RKO (cell line): ENCODE measurements around the gene VTA1.
A peak's percentile ranks its signal among the peaks of the same experiment; 100 is the strongest.
"Not testable (repeated sequence)": the region's sequence is repeated elsewhere in the genome, so short reads cannot be mapped to it uniquely, and the experiment has no call there.

Experiments used
- DNase-seq: peaks from one replicate; pipeline ENCODE4 v3.0.0-alpha.2; 2016; ENCODE audit warnings: low spot score

Gene VTA1

DNA sequence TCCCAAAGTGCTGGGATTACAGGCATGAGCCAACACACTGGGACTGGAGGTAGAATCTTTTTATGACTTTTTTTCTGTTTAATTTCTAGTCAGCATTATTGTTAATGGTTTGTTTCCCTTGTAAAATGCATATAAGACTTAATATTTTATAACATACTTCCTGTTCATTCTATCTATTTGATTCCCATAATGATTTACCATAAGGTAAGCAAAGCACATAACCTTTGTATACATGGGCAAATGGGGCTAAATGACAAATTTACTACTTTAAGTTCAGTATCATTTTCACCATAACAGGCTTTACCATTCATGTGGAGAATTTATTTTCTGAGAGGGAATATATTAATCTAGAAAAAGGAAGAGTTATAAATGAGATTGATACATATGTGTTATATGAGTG lies 24.3 kb downstream of the VTA1 start:
- DNase-seq, result no peak

DNA sequence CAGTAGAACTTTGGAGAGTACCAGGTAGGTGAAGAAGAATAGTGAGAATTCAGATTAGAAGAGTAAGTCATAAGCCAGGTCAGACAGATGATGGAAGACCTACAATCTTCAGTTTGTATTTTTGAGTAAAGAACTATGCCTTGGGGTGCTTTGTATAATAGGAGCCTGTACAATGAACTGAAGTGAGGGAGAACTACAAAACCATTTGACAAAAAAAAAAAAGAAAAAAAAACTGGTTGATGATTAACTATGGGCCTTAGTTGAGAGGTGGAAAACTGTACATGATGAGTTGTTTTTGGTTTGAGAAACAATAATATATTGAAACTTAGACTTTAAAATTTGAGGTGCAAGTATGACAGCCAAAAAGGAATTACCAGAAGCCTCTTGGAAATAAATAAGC lies 25.7 kb downstream of the VTA1 start:
- no peak for DNase-seq

DNA sequence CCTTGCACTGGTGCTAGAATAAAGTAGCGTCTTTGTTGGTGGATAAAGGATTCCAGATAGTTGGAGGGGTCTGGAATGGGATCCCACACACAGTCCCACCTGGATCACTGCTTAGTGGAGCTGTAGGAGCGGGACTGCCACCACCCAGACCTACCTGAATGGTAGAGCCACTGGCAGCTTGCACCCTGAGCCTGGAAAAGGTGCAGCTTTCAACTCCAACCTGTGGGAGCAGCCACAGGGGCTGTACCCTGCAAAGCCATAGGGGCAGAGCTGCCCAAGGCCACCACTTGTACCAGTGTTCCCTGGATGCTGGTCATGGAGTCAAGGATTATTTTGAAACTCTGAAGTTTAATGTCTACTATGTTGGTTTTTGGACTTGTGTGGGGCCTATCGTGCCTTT lies 26.9 kb downstream of the VTA1 start:
- DNase-seq, result no peak

DNA sequence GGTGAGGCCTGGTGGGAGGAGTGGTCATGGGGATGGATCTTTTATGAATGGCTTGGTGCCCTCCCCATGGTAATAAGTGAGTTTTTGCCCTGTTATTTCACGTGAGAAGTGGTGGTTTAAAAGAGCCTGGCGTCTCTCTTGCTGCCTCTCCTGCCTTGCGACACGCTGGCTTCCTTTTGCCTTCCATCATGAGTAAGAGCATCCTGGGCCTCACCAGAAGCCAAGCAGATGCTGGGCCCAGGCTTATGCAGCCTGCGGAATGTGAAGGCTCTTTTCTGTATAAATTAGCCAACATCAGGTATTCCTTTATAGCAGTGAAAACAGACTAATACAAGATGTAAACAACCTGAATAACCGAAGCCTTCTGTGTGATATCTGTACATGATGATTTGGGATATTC lies 27.6 kb downstream of the VTA1 start:
- no peak for DNase-seq

DNA sequence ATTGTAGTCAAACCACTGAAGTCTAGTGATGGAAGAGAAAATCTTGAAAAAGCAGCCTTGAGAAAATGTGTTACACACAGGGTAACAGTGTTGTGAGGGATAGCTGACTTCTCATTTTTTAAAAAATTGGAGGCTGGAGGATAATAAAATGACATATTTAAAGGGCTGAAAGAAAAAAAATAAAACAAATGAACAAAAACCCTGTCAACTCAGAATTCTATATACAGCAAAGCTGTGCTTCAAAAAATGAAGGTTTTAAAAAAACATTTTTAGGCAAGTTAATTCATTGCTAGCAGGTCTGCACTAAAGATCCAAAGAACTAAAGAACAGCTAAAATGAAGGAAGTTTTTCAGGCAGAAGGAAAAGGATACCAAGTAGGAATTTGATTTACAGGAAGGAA lies 31.1 kb downstream of the VTA1 start:
- no peak for DNase-seq

DNA sequence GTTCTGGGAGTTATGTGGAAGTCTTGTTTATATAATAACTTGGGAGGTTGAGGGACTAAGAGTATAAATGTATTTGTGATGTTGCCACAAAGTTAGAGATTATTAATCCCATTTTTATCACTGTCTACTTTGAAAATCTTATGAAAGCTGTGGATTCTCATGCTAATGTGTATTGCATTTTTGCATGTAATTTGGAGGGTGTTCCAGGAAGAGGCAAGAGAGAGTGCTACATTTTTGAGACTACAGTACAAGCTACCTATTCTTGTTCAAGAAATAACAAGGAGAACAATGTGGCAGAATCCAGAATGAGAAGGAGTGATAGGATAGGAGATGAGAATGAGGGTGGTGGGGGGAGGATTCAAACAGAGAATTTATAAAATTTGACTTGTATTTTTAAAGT lies 34.9 kb downstream of the VTA1 start:
- no peak for DNase-seq

DNA sequence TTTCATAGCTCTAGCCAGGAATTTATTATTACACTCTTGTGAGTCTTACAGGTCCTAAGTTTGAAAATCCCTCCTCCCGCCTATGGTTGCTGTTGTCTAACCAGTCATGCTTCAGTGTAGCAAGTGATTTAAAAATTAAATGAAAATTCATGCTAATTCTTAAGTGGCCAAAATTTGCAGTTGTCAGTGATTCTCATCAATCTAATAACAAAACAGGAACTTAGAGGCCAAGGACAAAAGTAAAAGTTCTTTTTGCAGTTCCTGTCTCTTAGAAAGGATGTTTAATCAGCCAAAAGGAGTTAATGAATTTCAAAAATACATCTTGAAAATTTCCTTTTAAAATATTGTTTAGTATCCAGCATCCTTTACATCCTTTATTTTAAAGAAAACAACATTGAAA lies 36.3 kb downstream of the VTA1 start:
- no peak for DNase-seq

DNA sequence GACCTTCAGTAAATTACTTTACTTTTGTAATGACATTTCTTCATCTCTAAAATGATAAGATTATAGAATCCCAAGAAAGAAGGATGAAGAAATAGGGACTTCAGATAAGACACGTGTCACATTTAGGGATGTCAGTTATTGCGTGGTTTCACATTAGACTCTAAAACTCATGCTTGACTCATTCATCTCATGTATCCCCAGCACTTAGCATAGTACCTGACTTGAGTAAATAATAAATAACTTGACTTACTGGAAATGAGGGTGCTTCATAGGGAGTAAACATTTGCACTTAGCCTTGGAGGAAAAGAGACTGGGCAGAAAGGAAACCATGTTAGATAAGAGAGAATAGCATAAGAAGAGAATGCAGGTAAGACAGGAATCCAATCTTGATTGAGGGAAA lies 37.2 kb downstream of the VTA1 start:
- DNase-seq, result no peak

DNA sequence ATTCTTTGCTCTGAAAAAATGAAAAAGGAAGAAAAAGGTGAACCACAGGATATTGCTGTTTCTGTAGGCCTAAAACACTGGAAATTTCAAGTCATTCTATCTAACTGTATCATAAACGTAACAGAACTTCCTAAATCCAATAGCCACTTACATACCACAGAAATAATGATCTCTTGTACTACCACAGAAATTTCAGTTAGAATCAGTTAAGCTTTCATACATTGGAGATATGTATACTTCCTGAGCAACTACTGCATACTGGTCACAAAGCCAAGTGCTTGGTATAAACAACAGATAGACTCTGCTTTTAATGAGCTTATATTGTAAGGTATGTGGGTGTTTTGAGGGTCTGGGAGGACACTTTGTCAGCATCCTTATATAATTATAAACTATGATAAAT lies 38.6 kb downstream of the VTA1 start:
- no peak for DNase-seq

DNA sequence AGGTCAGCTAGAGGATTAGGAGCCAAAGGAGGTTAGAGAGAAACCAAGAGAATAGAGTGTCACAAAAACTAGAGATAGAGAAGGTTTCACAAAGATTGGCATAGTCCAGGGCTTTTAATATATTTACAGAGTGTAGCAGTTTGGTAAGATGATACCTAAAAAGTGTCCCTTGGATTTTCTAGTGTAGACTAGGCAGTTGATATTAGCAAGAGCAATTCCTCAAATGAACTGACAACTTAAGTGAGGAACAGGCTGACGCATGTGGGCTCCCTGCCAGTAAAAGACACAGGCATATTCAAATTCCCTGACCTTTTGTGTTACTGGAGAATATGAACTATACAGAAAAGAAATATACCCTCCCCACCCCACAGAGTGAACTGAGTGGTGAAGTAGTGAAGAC lies 40.1 kb downstream of the VTA1 start:
- DNase-seq, result peak; percentile 52

DNA sequence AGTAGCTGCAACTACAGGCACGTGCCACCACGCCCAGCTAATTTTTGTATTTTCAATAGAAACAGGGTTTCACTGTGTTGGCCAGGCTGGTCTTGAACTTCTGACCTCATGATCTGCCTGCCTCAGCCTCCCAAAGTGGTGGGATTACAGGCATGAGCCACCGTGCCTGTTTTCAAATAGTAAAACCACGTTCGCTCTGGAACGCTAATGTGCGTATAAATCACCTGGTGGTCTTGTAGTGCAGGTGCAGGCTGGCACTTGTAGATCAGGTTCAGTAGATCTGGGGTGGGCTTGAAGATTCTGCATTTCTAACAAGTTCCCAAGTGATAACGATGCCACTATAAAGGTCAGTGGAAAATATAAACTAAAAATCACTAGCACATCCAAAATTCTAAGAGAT lies 41.3 kb downstream of the VTA1 start:
- DNase-seq, result not testable (repeated sequence)

DNA sequence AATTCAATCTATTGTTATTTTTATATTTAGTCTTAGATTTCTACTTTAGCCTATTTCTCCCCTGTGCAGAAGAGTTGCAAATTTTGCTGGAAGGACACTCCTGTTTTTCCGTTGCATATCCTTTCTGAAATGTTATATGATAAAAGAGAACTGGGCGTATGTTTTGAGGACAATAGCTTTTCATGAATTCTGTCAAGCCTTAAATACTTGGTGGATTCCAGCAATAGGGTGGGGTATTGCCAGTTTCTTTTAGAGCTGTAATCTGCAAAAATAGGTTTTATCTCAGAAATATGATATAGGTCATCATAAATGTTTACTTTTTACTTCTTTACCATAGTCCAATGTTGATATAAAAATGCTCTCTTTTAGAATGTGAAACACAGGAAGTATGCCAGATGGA lies 42.0 kb downstream of the VTA1 start:
- DNase-seq, result no peak

DNA sequence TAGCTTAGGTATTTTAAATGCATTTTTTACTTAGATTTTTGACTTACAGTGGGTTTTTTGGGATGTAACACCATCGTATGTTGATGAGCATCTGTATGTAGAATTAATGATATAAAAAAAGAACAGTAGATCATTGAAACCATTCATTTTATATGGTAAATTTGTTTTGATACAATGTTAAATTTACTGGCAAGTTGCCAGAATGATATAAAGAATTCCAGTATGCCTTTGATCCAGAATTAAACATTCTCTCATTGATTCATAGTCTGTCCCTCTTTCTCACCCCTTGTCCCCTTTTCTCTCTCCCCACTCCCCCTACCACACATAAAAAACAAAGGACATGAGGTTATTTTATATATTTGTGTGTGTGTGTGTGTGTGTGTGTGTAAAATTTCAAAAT lies 45.3 kb downstream of the VTA1 start:
- DNase-seq, result no peak

DNA sequence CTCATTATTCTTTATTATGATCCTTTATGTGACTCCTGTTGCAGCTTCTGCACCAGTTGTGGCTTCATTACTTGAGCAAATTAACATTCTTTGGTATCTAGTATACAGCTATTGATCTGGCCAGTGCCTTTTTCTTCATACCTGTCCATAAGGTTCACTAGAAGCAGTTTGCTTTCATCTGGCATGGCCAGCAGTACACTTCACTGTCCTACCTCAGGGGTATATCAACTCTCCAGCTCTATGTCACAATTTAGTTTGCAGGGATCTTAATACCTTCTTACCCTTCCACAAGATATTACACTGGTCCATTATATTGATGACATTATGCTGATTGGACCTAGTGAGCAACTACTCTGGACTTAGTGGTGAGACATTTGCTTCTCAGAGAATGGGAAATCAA lies 46.6 kb downstream of the VTA1 start:
- no peak for DNase-seq

DNA sequence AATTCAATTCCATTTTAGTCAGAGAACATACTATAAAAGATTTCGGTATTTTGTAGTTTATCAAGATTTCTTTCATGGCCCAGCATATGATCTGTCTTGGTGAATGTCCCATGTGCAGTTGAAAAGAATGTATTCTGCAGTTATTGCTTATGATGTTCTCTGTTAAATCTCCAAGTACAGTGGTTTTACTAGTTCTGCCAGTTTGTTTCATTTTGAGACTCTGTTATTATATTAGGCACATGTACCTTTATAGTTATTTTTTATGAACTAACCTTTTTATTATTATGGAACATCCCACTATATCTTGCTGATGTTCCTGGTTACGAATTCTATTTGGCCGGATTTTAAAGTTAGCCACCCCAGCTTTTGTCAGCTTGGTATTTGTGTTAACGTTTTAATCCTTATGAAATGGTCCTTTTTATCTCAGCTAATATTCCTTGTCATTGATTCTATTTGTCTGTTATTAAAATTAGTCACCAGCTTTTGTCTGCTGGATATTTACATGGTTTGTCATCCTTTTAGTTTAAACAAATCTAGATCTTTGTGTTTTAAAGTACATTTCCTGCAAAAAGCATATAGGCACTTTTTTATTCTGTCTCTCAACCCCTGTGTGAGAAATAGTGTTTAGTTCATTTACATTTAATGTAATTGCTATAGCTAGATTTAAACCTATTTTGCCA lies 48.9 kb downstream of the VTA1 start:
- DNase-seq, result no peak

DNA sequence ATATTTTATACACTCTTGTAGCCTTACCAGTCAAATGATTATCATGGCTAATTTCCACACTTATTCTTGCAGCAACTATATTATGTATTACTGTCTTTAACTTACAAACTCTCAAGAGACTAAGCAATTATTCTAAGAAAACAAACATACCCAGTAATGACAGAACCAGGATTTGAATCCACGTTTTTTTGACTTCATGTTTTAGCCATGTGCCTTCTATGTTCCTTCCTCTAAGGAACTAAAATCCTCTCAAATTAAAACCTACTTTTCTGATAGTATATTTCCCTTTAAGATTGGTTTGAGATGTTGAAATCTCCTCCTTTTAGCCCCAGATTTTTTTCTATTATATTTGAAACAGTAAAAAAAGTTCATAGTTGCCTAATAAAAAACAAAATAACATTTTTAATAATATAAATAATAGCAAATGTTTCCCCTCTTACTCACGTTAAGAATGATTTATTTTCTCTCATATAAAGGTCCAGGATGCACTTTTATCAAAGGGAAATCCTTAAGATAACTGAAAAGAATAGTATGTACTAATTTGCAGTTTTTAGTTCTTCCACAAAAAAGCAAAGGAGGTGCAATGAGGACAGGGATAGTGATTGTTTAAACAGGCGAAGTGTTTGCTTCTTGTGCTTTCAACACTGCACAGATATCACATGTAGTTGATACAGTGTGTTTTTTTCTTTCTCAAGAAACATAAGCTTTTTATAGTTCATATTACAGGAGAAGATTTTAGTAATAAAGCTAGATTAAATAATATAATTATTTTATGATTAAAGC lies 54.0 kb downstream of the VTA1 start:
- no peak for DNase-seq

DNA sequence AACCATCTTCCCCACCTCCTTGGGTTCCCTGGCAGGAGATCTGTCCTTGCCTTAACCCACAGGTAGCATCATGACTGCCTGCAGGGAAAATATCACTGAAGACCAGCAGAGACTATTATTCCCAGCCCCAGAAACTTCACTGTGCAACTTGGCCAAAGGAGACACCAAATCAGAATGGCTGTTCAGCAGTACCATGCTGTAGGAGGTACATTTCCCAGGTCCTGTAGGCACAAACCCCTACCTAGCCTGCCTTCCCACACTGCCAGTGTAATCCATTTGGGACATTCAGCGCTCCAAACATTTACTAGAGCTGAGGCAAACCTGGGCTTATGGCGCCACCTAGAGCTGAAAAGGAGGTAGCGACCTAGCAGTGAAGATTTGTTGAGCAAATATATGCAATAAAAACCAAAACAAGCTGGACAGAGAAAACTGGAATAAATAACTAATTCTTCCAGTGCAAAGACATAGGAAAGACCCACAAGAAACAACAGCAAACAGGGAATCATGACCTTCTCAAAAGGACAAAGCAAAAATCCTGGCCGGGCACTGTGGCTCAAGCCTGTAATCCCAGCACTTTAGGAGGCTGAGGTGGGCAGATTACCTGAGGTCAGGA lies 60.3 kb downstream of the VTA1 start:
- DNase-seq, result peak; percentile 16

DNA sequence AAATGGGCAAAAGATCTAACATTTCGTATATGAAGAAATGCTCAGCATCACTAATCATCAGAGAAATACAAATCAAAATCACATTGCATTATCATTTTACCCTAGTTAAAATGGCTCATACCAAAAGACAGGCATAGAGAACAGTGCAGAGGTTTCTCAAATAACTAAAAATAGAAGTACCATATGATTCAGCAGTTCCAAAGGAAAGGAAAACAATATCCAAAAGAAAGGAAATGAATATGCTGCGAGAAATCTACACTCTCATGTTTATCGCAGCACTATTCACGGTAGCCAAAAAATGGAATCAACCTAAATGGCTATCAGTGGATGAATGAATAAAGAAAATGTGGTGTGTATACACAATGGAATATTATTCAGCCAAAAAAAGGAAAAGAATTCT lies 63.5 kb downstream of the VTA1 start:
- no peak for DNase-seq

DNA sequence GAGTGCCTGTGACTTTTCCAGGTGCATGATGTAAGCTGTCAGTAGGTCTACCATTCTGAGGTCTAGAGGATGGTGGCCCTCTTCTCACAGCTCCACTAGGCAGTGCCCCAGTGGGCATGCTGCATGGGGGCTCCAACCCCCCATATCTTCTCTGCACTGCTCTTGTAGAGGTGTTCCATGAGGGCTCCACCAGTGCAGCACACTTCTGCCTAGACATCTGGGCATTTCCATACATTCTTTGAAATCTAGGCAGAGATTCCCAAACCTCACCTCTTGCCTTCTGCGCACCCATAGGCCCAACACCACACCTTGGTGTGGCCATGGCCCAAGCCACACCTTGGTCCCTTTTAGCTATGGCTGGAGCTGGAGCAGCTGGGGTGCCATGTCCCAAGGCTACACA lies 66.3 kb downstream of the VTA1 start:
- DNase-seq, result no peak

DNA sequence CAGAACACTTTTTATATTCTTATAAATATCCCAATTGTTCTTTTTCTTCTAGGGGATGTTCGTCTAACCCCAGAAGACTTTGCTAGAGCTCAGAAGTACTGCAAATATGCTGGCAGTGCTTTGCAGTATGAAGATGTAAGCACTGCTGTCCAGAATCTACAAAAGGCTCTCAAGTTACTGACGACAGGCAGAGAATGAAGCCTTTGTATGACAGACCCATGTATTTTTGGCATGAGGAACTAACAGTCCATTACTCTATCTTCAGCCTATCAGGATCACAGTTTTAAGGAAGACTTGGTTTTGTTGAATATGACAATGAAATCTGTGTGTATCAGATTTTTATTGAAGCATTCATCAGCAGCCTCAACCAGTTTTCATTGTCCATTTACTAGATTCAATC lies 71.4 kb downstream of the VTA1 start:
- DNase-seq, result no peak

DNA sequence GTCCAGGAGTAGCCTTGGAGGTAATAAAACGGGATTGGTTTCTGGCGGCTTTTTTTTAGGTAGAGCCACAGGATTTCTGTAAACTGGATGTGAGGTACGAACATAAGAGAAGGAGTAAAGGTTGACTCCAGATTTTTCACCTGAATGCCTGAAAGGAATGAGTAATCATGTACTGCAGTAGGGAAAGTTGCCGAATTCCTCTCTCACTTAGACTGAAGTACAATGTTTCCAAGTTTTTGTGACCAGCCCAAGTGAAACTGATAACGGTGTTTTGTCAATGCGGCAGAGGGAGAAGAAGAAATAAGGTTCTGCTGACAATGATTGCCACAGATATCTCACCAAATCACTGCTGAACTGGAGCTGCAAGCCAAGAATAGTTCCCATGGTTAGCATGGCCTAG lies 75.0 kb downstream of the VTA1 start:
- no peak for DNase-seq

DNA sequence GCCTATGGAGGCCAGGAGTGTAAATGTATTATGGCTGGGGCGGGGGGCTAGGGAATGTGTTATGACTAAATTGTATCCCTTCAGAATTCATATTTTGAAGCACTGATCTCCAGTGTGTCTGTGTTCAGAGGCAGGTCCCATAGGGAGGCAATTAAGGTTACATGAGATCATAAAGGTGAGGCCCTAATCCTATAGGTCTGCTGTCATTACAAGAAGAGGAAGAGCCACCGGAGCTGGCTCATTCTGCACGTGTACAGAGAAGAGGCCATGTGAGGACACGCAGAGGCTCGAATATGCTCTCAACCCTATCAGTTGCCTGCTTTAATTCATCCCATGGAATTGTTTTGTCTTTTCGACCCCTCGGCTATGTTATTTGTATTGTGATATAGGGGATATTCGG lies 76.9 kb downstream of the VTA1 start:
- no peak for DNase-seq

DNA sequence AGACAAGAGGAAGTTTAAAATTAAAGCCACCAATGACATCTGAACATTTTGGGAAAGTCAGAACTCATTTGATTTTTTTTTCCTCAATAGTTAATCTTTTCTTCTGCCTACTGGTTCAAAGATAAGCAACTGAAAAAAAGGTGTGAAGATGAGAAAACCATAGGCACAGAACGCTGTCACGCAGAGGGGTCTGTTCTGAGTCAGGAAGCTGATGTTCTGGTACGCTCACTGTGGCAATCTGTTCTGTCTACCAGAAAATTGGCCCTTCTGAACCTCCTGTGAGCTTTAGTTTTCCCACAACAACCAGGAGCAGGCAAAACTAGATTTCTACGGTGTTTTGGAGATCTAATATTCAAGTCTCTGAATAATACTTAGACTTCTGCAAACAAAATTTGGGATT lies 78.1 kb downstream of the VTA1 start:
- DNase-seq, result no peak

DNA sequence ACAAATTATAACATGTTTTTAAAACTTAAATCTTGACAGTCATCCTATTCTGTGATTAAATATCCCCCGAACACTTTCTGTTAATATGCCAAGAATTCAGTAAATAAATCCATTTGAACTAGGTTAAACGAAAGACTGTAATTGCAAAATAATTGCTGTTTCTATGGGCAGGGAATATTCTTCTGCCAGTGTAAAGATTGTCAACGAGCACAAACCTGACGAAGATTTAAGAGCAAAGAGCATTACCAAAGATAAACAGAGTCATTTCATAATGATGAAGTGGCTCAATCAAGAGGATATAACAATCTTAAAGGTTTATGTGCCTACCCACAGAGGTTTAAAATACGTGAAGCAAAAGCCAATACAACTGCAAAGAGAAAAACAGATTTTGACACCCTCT lies 78.5 kb downstream of the VTA1 start:
- DNase-seq, result no peak
